ENCODE measurements around the gene SMPD3.

The SMPD3 gene

DNA sequence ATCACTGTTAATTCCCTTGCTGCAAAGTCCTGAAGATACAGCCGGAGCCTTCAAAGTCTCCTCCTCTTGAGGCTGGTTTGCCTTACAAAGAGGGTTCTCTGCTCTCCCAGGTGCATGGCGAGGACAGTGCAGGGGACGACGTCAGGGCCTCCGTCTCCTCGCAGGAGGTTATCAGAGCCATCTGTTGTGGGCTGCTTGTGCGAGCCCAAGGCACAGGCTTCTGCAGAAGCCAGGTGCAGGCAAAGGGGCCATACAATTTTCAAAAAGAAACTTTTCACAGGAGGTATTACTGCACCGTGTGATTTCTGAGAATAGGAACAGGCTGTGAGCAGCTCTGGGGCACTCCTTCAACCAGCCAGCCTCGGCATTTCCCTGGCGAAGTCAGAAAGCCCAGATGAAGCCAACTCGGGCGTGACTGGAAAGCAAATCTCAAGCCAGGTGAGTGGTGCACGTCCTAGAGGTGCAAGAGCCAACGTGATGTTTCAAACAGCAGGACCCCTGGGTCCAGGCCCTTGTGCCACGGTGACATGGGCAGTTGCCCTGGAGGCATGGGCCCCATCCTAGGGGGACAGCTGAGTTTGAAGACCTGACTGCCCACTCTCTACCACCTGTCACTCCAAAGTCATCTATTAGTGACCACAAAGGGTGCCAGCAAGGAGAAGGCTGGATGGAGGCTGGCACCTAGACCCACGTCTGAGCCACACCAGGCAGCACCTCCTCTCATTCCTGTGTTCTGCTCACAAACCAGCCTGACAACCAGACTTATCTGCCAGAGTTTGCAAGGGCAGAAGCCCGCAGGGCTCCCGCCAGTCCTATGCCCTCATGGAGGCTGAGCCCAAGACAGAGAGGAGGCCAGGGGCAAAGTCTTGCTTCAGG, 68.6 kb downstream of the SMPD3 start:
- Mint-ChIP-seq H3K27ac (ENCODE audit: low read depth) (no peak overlapping the region), H3K9me3 (no peaks in the 10 kb centered on the region), H3K4me3 (no peak overlapping the region), H3K4me1 (peaks cover 13% of the 10 kb centered on the region), H3K36me3 (ENCODE audit: insufficient read depth) (no peaks in the 10 kb centered on the region), H3K27me3 (no peaks in the 10 kb centered on the region)
- DNase-seq (ENCODE audit: low spot score in 2 of 2) (no peak), ATAC-seq (replicated peaks; ENCODE audit: extremely low read depth, poor library complexity, severe bottlenecking) (peak; percentile 54)

DNA sequence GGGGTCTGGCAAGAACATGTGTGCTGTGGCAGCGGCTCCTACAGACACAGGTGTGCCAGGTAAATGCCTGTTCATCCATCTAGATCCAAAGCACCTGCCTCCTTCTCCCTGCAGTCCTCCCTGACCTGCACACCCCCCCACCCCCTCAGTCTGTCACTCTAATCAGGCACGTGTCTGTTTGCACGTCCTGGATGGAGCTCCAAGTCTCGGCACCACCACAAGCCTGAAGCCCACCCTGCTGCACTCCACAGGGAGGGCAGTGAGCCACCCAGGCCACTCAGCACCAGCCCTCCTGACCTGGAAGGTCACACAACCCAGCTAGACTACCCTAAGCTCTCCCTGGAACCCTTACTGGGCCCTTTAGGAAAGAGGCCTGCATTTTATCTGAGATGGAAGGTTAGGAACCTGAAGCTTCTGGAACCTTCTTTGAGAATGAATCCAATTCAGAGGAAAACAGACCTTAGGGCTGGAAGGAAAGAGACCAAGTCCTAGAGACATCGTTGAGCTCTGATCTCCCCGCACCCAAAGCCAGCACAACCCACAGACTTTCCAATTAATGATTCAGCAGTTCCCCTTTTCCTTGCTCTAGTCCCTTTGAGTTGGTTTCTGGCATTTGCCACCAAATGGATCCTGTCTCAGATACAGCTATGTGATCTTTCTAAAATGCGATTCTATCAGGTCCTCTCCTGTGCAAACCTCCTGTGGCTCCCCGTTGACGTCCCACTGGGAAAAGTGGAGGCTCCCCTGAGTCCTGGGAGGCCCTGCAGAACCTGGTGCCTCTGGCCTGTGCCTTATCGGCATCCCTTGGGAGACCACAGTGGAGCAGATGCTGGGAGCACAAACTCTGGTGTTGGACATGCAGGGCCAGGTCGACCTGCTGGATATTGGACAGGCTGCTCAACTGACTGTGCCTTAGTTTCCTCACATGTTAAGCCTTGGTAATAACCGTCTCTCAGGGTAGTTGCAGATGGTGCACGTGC, 69.6 kb downstream of the SMPD3 start:
- DNase-seq (ENCODE audit: low spot score in 2 of 2) (no peak), ATAC-seq (replicated peaks; ENCODE audit: extremely low read depth, poor library complexity, severe bottlenecking) (no peak)
- Mint-ChIP-seq H3K27me3 (no peaks in the 10 kb centered on the region), H3K4me1 (peaks cover 16% of the 10 kb centered on the region), H3K4me3 (no peak overlapping the region), H3K27ac (ENCODE audit: low read depth) (peak overlapping the region; percentile 62), H3K36me3 (ENCODE audit: insufficient read depth) (no peaks in the 10 kb centered on the region), H3K9me3 (no peaks in the 10 kb centered on the region)

DNA sequence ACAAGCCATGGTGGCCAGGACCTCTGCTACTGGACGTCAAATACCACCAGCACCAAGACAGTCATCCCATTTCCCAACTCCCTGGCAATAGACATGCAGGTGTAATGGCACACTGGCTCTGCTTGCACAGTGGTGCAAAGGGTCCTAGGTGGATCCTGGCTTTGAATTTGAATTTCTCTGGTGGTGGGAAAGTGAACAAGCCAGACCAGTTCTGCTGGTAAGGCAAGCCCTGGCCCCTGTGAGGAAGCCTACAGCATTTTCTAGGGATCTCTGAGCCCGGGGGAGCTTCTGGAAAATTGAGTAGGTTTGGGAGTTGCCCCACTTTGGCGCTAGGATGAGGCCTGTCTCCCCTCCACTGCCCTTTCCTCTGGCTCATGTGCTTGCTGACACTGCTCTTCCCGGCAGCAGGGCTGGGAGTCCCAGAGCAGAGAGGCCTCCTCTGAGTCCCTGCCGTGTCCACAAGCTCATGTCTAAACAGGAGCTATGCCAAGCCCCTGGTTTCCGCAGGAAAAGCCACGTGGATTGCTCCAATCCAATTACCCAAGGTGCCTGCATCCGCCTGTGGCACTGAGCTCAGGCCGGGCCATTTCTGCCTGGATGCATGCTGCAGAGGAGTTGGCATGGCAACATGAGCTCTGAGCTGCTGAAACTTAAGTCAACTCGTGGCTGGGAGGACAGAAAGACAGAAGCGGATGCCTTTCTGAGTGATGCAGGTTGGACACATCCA, 70.5 kb downstream of the SMPD3 start:
- H3K4me1 Mint-ChIP-seq, result peaks cover 18% of the 10 kb centered on the region
- H3K9me3 Mint-ChIP-seq, result no peaks in the 10 kb centered on the region
- no peak overlapping the region for H3K27ac Mint-ChIP-seq (ENCODE audit: low read depth)
- ATAC-seq (replicated peaks; ENCODE audit: extremely low read depth, poor library complexity, severe bottlenecking) (no peak), DNase-seq (ENCODE audit: low spot score in 2 of 2) (no peak)
- no peaks in the 10 kb centered on the region for H3K36me3 Mint-ChIP-seq (ENCODE audit: insufficient read depth)
- no peak overlapping the region for H3K4me3 Mint-ChIP-seq
- H3K27me3 Mint-ChIP-seq, result no peaks in the 10 kb centered on the region

DNA sequence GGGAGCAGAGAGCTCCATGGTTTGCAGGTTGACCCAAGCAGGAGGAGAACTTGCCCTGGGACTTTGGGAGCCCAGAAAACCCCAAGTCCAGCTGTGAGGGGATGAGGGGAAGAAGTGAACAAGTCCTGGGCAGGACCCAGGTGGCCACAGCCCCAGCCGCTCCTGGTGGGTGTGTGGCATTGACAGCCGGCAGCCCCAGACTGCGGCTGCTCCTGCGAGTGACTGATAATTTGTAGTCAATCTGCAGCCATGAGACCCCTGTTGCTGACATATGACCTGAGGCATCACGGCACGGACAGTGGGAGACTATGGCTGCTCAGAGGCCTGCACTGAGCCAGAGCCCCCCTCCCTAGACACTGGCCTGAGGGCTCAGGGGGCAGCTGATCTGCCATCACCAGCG, 71.1 kb downstream of the SMPD3 start:
- no peaks in the 10 kb centered on the region for H3K9me3 Mint-ChIP-seq
- H3K4me1 Mint-ChIP-seq, result peaks cover 14% of the 10 kb centered on the region
- H3K4me3 Mint-ChIP-seq, result no peak overlapping the region
- no peaks in the 10 kb centered on the region for H3K36me3 Mint-ChIP-seq (ENCODE audit: insufficient read depth)
- no peak overlapping the region for H3K27ac Mint-ChIP-seq (ENCODE audit: low read depth)
- ATAC-seq (replicated peaks; ENCODE audit: extremely low read depth, poor library complexity, severe bottlenecking), result no peak
- H3K27me3 Mint-ChIP-seq, result no peaks in the 10 kb centered on the region
- DNase-seq (ENCODE audit: low spot score in 2 of 2), result no peak

DNA sequence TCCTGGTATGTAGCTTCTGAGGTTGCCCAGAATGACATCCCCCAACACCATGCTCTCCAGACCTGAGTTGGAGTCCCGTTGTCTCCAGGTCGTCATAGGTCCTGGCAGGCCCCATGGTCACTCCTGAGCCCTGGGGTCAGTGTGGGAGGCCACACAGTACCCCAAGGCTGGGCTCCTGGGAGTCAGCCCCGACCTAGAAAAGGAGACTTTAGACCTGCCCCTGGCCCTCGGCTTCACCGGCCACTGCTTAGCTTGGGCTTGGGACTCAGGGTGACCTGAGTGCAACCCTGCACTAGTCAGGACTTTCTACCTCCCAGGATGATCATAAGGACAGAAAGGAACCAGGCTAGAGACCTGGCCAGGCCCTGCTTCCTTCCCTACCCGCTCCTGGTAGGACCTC, 71.7 kb downstream of the SMPD3 start:
- no peaks in the 10 kb centered on the region for H3K36me3 Mint-ChIP-seq (ENCODE audit: insufficient read depth)
- peaks cover 16% of the 10 kb centered on the region for H3K4me1 Mint-ChIP-seq
- H3K27me3 Mint-ChIP-seq, result no peaks in the 10 kb centered on the region
- DNase-seq (ENCODE audit: low spot score in 2 of 2) (no peak), ATAC-seq (replicated peaks; ENCODE audit: extremely low read depth, poor library complexity, severe bottlenecking) (no peak)
- no peak overlapping the region for H3K27ac Mint-ChIP-seq (ENCODE audit: low read depth)
- no peak overlapping the region for H3K4me3 Mint-ChIP-seq
- no peaks in the 10 kb centered on the region for H3K9me3 Mint-ChIP-seq

DNA sequence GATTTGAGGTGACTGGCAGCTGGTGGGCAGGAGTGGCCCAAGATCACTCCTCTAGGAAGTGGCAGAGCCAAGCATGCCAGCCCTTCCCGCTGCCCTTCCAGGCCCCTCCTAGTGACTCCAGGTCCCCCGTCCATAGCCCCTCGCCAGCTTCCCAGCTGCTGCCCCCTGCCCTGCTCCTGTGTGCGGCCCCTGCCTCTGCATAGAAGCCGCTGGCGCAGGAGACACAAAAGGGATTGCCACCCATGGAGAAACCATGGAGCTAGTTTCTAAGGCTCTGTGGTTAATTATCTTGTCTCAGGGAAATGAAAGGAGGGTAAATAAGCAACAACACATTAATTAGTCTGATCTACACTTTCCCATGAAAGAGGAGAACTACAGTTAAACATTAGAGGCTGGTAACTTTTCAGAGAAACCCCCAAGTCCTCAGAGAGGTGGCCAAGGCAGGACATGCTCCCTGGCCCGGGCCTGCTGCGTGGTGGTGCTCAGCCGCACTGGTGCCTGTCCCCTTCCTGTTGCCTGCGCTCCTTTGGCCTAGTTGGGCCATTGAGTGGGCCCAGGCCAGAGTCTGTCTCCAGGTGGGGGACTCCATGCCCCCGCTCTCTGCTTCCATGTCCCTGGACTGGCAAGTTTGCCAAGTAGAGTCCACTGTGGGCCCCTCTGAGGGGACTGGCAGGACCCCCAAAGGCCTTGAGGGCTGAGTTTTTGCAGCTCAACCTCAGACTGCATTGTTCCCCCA, 72.3 kb downstream of the SMPD3 start:
- Mint-ChIP-seq H3K36me3 (ENCODE audit: insufficient read depth) (no peaks in the 10 kb centered on the region), H3K4me3 (no peak overlapping the region), H3K27ac (ENCODE audit: low read depth) (no peak overlapping the region), H3K4me1 (peaks cover 17% of the 10 kb centered on the region), H3K9me3 (no peaks in the 10 kb centered on the region), H3K27me3 (no peaks in the 10 kb centered on the region)
- ATAC-seq (replicated peaks; ENCODE audit: extremely low read depth, poor library complexity, severe bottlenecking) (no peak), DNase-seq (ENCODE audit: low spot score in 2 of 2) (no peak)

DNA sequence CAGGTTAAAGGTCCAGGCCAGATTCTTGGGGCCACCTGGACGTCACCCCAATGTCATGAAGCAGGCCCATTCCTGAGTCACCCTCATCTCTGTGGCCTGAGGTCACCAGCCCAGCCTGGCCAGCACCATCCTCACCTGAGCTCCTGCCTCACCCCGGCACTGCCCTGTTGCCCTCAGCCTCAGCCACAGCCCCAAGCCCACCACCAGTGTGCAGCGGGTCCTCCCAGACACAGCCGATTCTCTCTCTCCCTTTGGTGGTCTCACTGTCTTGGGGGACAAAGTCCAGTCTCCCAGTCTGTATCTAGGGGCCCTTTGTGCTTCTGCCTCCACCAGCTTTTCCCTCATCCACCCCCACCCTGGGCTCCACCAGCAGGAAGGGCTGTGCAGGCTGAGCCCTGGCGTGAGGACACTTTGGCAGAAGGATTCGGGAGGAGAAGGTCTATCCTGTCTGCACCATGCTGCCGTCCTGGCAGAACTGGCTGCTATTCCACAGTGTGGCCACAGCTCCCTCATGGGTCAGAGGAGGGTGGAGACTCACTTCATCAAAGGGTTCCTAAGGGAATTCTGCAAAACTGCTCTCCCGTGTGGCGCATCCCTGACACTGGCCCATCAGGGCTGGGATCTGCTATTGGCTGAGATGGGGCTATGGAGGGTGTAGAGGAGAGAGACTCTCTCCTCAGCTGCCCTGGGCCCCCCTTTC, 73.2 kb downstream of the SMPD3 start:
- ATAC-seq (replicated peaks; ENCODE audit: extremely low read depth, poor library complexity, severe bottlenecking), result no peak
- Mint-ChIP-seq H3K27ac (ENCODE audit: low read depth) (no peak overlapping the region), H3K27me3 (no peaks in the 10 kb centered on the region), H3K9me3 (no peaks in the 10 kb centered on the region), H3K4me3 (no peak overlapping the region), H3K4me1 (peaks cover 24% of the 10 kb centered on the region), H3K36me3 (ENCODE audit: insufficient read depth) (no peaks in the 10 kb centered on the region)
- DNase-seq (ENCODE audit: low spot score in 2 of 2), result no peak

DNA sequence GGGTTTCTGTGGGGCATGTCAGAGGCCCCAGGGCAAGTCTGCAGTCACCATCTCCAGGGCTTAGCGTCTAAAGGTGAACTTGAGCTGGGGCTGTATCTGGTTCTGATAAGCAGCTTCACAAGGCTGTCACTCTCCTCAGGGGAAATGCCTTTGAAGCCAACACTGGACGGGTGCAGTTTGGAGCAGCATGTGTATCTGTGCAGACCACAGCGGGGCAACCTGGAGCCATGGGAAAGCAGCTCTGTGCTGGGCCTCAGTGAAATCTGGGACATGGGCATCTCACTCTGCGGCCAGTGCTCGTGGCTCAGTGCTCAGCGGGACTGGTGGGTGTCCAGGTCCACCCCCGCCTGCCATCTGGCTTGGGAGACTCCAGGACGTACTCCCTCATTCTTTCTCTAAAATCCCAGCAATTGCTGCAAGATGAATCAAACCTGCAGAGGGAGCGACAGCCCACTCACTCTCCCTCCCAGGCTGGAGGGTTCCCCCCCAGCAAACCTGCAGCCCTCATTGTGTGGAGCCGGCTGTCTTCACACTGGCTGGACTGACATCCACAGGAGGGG, 74.0 kb downstream of the SMPD3 start:
- ATAC-seq (replicated peaks; ENCODE audit: extremely low read depth, poor library complexity, severe bottlenecking), result no peak
- no peak overlapping the region for H3K4me3 Mint-ChIP-seq
- DNase-seq (ENCODE audit: low spot score in 2 of 2), result no peak
- no peak overlapping the region for H3K27ac Mint-ChIP-seq (ENCODE audit: low read depth)
- peaks cover 32% of the 10 kb centered on the region for H3K4me1 Mint-ChIP-seq
- no peaks in the 10 kb centered on the region for H3K27me3 Mint-ChIP-seq
- H3K36me3 Mint-ChIP-seq (ENCODE audit: insufficient read depth), result no peaks in the 10 kb centered on the region
- H3K9me3 Mint-ChIP-seq, result no peaks in the 10 kb centered on the region

DNA sequence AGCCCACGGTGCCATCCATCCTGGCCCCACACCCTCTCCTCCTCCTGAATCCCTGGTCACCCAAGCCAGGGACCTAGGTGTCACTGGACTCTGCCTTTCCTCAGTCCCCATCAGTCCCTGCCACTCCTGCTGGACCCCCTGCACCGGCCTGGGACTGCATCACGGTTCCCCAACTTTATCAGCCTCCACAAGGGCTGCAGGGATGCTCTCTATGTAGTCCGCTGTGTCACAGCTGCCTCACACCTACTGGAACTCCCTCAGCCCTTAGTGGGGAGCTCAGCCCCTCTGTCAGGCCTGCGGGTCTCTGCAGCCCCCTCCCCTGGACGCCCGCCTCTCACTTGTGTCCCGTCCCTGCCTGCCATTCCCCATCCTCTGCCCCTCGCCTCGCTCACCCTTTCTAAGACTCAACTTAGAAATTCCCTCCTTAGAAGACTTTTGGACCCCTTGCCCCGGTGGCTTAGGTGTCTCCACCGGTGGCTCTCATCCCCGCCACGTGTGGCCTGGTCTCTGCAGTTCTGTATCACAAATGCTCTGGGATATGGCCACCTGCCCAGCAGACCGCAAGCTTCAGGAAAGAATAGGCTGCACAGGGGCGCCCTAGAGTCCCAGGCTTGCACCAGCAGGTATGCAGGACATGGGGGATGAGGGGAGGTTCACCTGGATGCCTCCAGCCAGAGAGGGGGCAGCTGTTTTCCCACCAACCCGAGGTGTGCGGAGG, 74.6 kb downstream of the SMPD3 start:
- peak overlapping the region; percentile 64 for H3K27ac Mint-ChIP-seq (ENCODE audit: low read depth)
- DNase-seq (ENCODE audit: low spot score in 2 of 2) (no peak), ATAC-seq (replicated peaks; ENCODE audit: extremely low read depth, poor library complexity, severe bottlenecking) (no peak)
- peaks cover 38% of the 10 kb centered on the region for H3K4me1 Mint-ChIP-seq
- H3K9me3 Mint-ChIP-seq, result no peaks in the 10 kb centered on the region
- H3K4me3 Mint-ChIP-seq, result no peak overlapping the region
- no peaks in the 10 kb centered on the region for H3K27me3 Mint-ChIP-seq
- H3K36me3 Mint-ChIP-seq (ENCODE audit: insufficient read depth), result no peaks in the 10 kb centered on the region

DNA sequence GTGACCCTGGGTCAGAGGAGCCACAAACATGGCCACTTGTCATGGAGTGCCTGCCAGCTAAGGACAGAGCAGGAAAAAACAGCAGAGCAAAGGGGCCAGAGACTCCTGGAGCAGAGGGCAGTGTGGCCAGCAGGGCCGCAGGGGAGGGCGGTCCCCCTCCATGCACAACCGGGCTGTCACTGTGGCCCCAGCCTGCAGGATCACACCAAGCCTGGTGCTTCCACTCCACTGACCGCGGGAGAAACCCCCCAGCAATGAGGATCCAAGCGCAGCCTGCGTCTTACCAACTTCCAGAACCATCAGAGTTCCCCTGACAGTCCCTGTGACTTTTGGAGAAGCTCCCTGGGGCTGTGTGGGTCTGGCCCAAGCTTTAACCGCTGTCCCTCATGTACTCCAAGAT, 75.5 kb downstream of the SMPD3 start:
- Mint-ChIP-seq H3K36me3 (ENCODE audit: insufficient read depth) (no peaks in the 10 kb centered on the region), H3K9me3 (no peaks in the 10 kb centered on the region), H3K4me3 (no peak overlapping the region), H3K27me3 (no peaks in the 10 kb centered on the region), H3K4me1 (peaks cover 46% of the 10 kb centered on the region), H3K27ac (ENCODE audit: low read depth) (no peak overlapping the region)
- no peak for DNase-seq (ENCODE audit: low spot score in 2 of 2)
- ATAC-seq (replicated peaks; ENCODE audit: extremely low read depth, poor library complexity, severe bottlenecking), result no peak

DNA sequence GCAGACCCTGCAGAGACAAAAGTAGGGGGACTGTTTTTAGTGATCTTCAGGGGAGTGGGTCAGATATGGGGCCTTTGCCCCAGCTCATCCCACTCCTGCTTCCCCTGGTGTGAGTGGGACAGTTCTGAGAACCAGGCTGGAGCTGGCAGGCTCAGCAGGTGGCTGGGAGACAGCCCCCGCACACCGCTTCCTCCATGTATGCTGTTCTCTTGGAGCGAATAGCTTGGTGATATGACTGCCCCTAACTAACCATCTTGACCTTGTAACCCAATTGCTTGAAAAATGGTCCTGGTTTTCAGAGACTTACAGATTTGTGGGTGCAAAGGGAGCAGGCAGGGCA, 76.0 kb downstream of the SMPD3 start:
- ATAC-seq (replicated peaks; ENCODE audit: extremely low read depth, poor library complexity, severe bottlenecking) (no peak), DNase-seq (ENCODE audit: low spot score in 2 of 2) (no peak)
- H3K27me3 Mint-ChIP-seq, result no peaks in the 10 kb centered on the region
- no peak overlapping the region for H3K27ac Mint-ChIP-seq (ENCODE audit: low read depth)
- no peak overlapping the region for H3K4me3 Mint-ChIP-seq
- H3K4me1 Mint-ChIP-seq, result peaks cover 50% of the 10 kb centered on the region
- H3K9me3 Mint-ChIP-seq, result no peaks in the 10 kb centered on the region
- H3K36me3 Mint-ChIP-seq (ENCODE audit: insufficient read depth), result no peaks in the 10 kb centered on the region
